ENCODE measurements around the gene ADAMTSL2. TPM values are rescaled to one million over a fixed set of nuclear protein-coding genes. Genes with fewer than 3 reads are reported as not detected.

ADAMTSL2 gene
- total and polyA plus RNA-seq, 4 donors = 0.38 to 20.9 (median 1.9) TPM; not detected in 1

GRCh38 chr9:133521122-133522072, 13.1 kb upstream of the ADAMTSL2 start:
- no peak for ATAC-seq (ENCODE audit: low FRiP score)

GRCh38 chr9:133522073-133522910, 12.2 kb upstream of the ADAMTSL2 start:
- no peaks in the 10 kb centered on the region for H3K27me3 ChIP-seq (ENCODE audit: control insufficient read depth in 1 of 2, insufficient read depth in 2 of 2, low read length in 1 of 2)
- intact Hi-C loops (cut with DNase I) = no loop called here
- no peaks in the 10 kb centered on the region for H3K36me3 ChIP-seq (ENCODE audit: control insufficient read depth in 1 of 2, insufficient read depth in 2 of 2, low read length in 1 of 2)
- ATAC-seq (ENCODE audit: low FRiP score) (no peak), DNase-seq (no peak)
- no peak overlapping the region for H3K4me3 ChIP-seq (ENCODE audit: low read length in 2 of 2)
- H3K4me1 ChIP-seq (ENCODE audit: control insufficient read depth in 1 of 2, insufficient read depth in 2 of 2, low read length in 2 of 2) = no peaks in the 10 kb centered on the region
- 89 to 92% methylated on average over 14 of the region's 14 CpGs for WGBS, 2 donors
- H3K9me3 ChIP-seq (ENCODE audit: control insufficient read depth, low read length) = no peaks in the 10 kb centered on the region
- no peak overlapping the region for H3K27ac ChIP-seq (ENCODE audit: low read depth in 1 of 2, low read length in 2 of 2)

More at GRCh38 chr9:133521122-133522072, 13.1 kb upstream of the ADAMTSL2 start:
- no peaks in the 10 kb centered on the region for H3K4me1 ChIP-seq (ENCODE audit: control insufficient read depth in 1 of 2, insufficient read depth in 2 of 2, low read length in 2 of 2)
- H3K27ac ChIP-seq (ENCODE audit: low read depth in 1 of 2, low read length in 2 of 2) = no peak overlapping the region
- no peaks in the 10 kb centered on the region for H3K9me3 ChIP-seq (ENCODE audit: control insufficient read depth, low read length)
- no peak overlapping the region for H3K4me3 ChIP-seq (ENCODE audit: low read length in 2 of 2)
- intact Hi-C loops (cut with DNase I) = no loop called here
- H3K27me3 ChIP-seq (ENCODE audit: control insufficient read depth in 1 of 2, insufficient read depth in 2 of 2, low read length in 1 of 2) = no peaks in the 10 kb centered on the region
- no peaks in the 10 kb centered on the region for H3K36me3 ChIP-seq (ENCODE audit: control insufficient read depth in 1 of 2, insufficient read depth in 2 of 2, low read length in 1 of 2)
- DNase-seq = no peak
- 93% methylated on average over 21 of the region's 21 CpGs for WGBS, 2 donors

- H3K4me3 ChIP-seq (ENCODE audit: low read length in 2 of 2) = no peak overlapping the region
- H3K36me3 ChIP-seq (ENCODE audit: control insufficient read depth in 1 of 2, insufficient read depth in 2 of 2, low read length in 1 of 2) = no peaks in the 10 kb centered on the region
- no peaks in the 10 kb centered on the region for H3K4me1 ChIP-seq (ENCODE audit: control insufficient read depth in 1 of 2, insufficient read depth in 2 of 2, low read length in 2 of 2)
- DNase-seq (no peak), ATAC-seq (ENCODE audit: low FRiP score) (no peak)
- no peaks in the 10 kb centered on the region for H3K27me3 ChIP-seq (ENCODE audit: control insufficient read depth in 1 of 2, insufficient read depth in 2 of 2, low read length in 1 of 2)
- H3K9me3 ChIP-seq (ENCODE audit: control insufficient read depth, low read length) = no peaks in the 10 kb centered on the region
- intact Hi-C loops (cut with DNase I) = no loop called here
- WGBS, 2 donors = 88 to 94% methylated on average over 8 of the region's 8 CpGs
- H3K27ac ChIP-seq (ENCODE audit: low read depth in 1 of 2, low read length in 2 of 2) = no peak overlapping the region
Observed at GRCh38 chr9:133523106-133523505, 11.4 kb upstream of the ADAMTSL2 start.

GRCh38 chr9:133524146-133524545, 10.4 kb upstream of the ADAMTSL2 start:
- 88 to 92% methylated on average over 5 of the region's 5 CpGs for WGBS, 2 donors
- H3K36me3 ChIP-seq (ENCODE audit: control insufficient read depth in 1 of 2, insufficient read depth in 2 of 2, low read length in 1 of 2) = no peaks in the 10 kb centered on the region
- intact Hi-C loops (cut with DNase I) = no loop called here

GRCh38 chr9:133524679-133525228, 9.8 kb upstream of the ADAMTSL2 start, which contains the start of gene MYMK:
Gene MYMK, minus strand, starts transcription at chr9:133524959. Its CDS starts 115 bp downstream, at chr9:133524844.
- Histone ChIP-seq H3K36me3 (ENCODE audit: control insufficient read depth in 1 of 2, insufficient read depth in 2 of 2, low read length in 1 of 2) (no peaks in the 10 kb centered on the region), H3K27ac (ENCODE audit: low read depth in 1 of 2, low read length in 2 of 2) (no peak within 1 kb of the TSS), H3K4me1 (ENCODE audit: control insufficient read depth in 1 of 2, insufficient read depth in 2 of 2, low read length in 2 of 2) (no peaks in the 10 kb centered on the region), H3K4me3 (ENCODE audit: low read length in 2 of 2) (no peak within 1 kb of the TSS), H3K27me3 (ENCODE audit: control insufficient read depth in 1 of 2, insufficient read depth in 2 of 2, low read length in 1 of 2) (no peaks in the 10 kb centered on the region), H3K9me3 (ENCODE audit: control insufficient read depth, low read length) (no peaks in the 10 kb centered on the region)
- WGBS, 2 donors = 95 to 97% methylated on average over 17 of the region's 17 CpGs
- no peak for DNase-seq
- intact Hi-C loops (cut with DNase I) = no loop called here
- no peak for ATAC-seq (ENCODE audit: low FRiP score)

More at GRCh38 chr9:133524146-133524545, 10.4 kb upstream of the ADAMTSL2 start:
- H3K27me3 ChIP-seq (ENCODE audit: control insufficient read depth in 1 of 2, insufficient read depth in 2 of 2, low read length in 1 of 2) = no peaks in the 10 kb centered on the region
- H3K27ac ChIP-seq (ENCODE audit: low read depth in 1 of 2, low read length in 2 of 2) = no peak overlapping the region
- DNase-seq (no peak), ATAC-seq (ENCODE audit: low FRiP score) (no peak)
- H3K4me1 ChIP-seq (ENCODE audit: control insufficient read depth in 1 of 2, insufficient read depth in 2 of 2, low read length in 2 of 2) = no peaks in the 10 kb centered on the region
- H3K4me3 ChIP-seq (ENCODE audit: low read length in 2 of 2) = no peak overlapping the region
- H3K9me3 ChIP-seq (ENCODE audit: control insufficient read depth, low read length) = no peaks in the 10 kb centered on the region

- ATAC-seq (ENCODE audit: low FRiP score) (no peak), DNase-seq (no peak)
- Histone ChIP-seq H3K27me3 (ENCODE audit: control insufficient read depth in 1 of 2, insufficient read depth in 2 of 2, low read length in 1 of 2) (no peaks in the 10 kb centered on the region), H3K36me3 (ENCODE audit: control insufficient read depth in 1 of 2, insufficient read depth in 2 of 2, low read length in 1 of 2) (no peaks in the 10 kb centered on the region), H3K27ac (ENCODE audit: low read depth in 1 of 2, low read length in 2 of 2) (no peak overlapping the region), H3K4me3 (ENCODE audit: low read length in 2 of 2) (no peak overlapping the region), H3K4me1 (ENCODE audit: control insufficient read depth in 1 of 2, insufficient read depth in 2 of 2, low read length in 2 of 2) (no peaks in the 10 kb centered on the region), H3K9me3 (ENCODE audit: control insufficient read depth, low read length) (no peaks in the 10 kb centered on the region)
- intact Hi-C loops (cut with DNase I) = no loop called here
- 79 to 84% methylated on average over 8 of the region's 8 CpGs for WGBS, 2 donors
Observed at GRCh38 chr9:133525677-133526076, 8.8 kb upstream of the ADAMTSL2 start.

- DNase-seq = no peak
- Histone ChIP-seq H3K9me3 (ENCODE audit: control insufficient read depth, low read length) (no peaks in the 10 kb centered on the region), H3K36me3 (ENCODE audit: control insufficient read depth in 1 of 2, insufficient read depth in 2 of 2, low read length in 1 of 2) (no peaks in the 10 kb centered on the region), H3K4me3 (ENCODE audit: low read length in 2 of 2) (no peak overlapping the region), H3K4me1 (ENCODE audit: control insufficient read depth in 1 of 2, insufficient read depth in 2 of 2, low read length in 2 of 2) (no peaks in the 10 kb centered on the region), H3K27me3 (ENCODE audit: control insufficient read depth in 1 of 2, insufficient read depth in 2 of 2, low read length in 1 of 2) (no peaks in the 10 kb centered on the region), H3K27ac (ENCODE audit: low read depth in 1 of 2, low read length in 2 of 2) (no peak overlapping the region)
- ATAC-seq (ENCODE audit: low FRiP score) = no peak
- intact Hi-C loops (cut with DNase I) = no loop called here
- 35 to 42% methylated on average over 21 of the region's 21 CpGs for WGBS, 2 donors
Observed at GRCh38 chr9:133526721-133527321, 7.7 kb upstream of the ADAMTSL2 start.

- H3K4me1 ChIP-seq (ENCODE audit: control insufficient read depth in 1 of 2, insufficient read depth in 2 of 2, low read length in 2 of 2) = no peaks in the 10 kb centered on the region
- no peak overlapping the region for H3K4me3 ChIP-seq (ENCODE audit: low read length in 2 of 2)
- H3K27ac ChIP-seq (ENCODE audit: low read depth in 1 of 2, low read length in 2 of 2) = no peak overlapping the region
- ATAC-seq (ENCODE audit: low FRiP score) = no peak
- H3K27me3 ChIP-seq (ENCODE audit: control insufficient read depth in 1 of 2, insufficient read depth in 2 of 2, low read length in 1 of 2) = no peaks in the 10 kb centered on the region
- H3K9me3 ChIP-seq (ENCODE audit: control insufficient read depth, low read length) = no peaks in the 10 kb centered on the region
- H3K36me3 ChIP-seq (ENCODE audit: control insufficient read depth in 1 of 2, insufficient read depth in 2 of 2, low read length in 1 of 2) = no peaks in the 10 kb centered on the region
- intact Hi-C loops (cut with DNase I) = no loop called here
- no peak for DNase-seq
- 2 to 9% methylated on average over 17 to 18 of the region's 18 CpGs for WGBS, 2 donors
Observed at GRCh38 chr9:133527444-133527920, 7.0 kb upstream of the ADAMTSL2 start.

Data from aorta (tissue), 5 donors.